GM18867 (cell line): ENCODE results near the gene OR2AJ1.
A peak's percentile ranks its signal among the peaks of the same experiment; 100 is the strongest.

ENCODE experiments used
- ATAC-seq: cut with Tn5 transposase; IDR thresholded peaks from one replicate; pipeline ENCODE4 v1.9.1; 2021; ENCODE audit warnings: mild to moderate bottlenecking, moderate library complexity; ENCODE audit not compliant: unreplicated experiment

The OR2AJ1 gene

GRCh38 chr1:247924868-247925267, at the start of gene OR2AJ1:
TSS of gene OR2AJ1 (plus strand) at chr1:247924889. CDS start at chr1:247933769, 8,880 bp downstream.
- no peak for ATAC-seq

GRCh38 chr1:247883346-247883745, 41.3 kb upstream of the OR2AJ1 start:
- ATAC-seq: no peak

GRCh38 chr1:247884797-247885413, 39.8 kb upstream of the OR2AJ1 start:
- no peak for ATAC-seq

GRCh38 chr1:247895163-247895637, 29.5 kb upstream of the OR2AJ1 start, which contains the start of gene OR2W3:
TSS of gene OR2W3 (plus strand) at chr1:247895587. CDS start at chr1:247895587, 0 bp downstream.
- ATAC-seq: no peak

GRCh38 chr1:247895976-247896375, 28.7 kb upstream of the OR2AJ1 start:
- no peak for ATAC-seq

- ATAC-seq: no peak
Measured at GRCh38 chr1:247904122-247904521, 20.6 kb upstream of the OR2AJ1 start.

GRCh38 chr1:247905181-247905580, 19.5 kb upstream of the OR2AJ1 start:
- no peak for ATAC-seq

GRCh38 chr1:247905910-247906503, 18.7 kb upstream of the OR2AJ1 start:
- no peak for ATAC-seq

- ATAC-seq: peak; percentile 55
Measured at GRCh38 chr1:247906504-247907047, 18.1 kb upstream of the OR2AJ1 start.

- no peak for ATAC-seq
Measured at GRCh38 chr1:247908766-247909165, 15.9 kb upstream of the OR2AJ1 start.

- ATAC-seq: no peak
Measured at GRCh38 chr1:247913786-247914185, 10.9 kb upstream of the OR2AJ1 start.

- no peak for ATAC-seq
Measured at GRCh38 chr1:247914941-247915662, 9.6 kb upstream of the OR2AJ1 start.

GRCh38 chr1:247919952-247920351, 4.7 kb upstream of the OR2AJ1 start, which contains the start of gene OR2T8:
TSS of gene OR2T8 (plus strand) at chr1:247920252. CDS start at chr1:247921018, 766 bp downstream.
- ATAC-seq: no peak

- no peak for ATAC-seq
Measured at GRCh38 chr1:247923941-247924340, 748 bp upstream of the OR2AJ1 start.

- no peak for ATAC-seq
Measured at GRCh38 chr1:247933989-247934388, 9.3 kb downstream of the OR2AJ1 start.

GRCh38 chr1:247935781-247936180, 11.1 kb downstream of the OR2AJ1 start:
- ATAC-seq: no peak

GRCh38 chr1:247936415-247936814, 11.7 kb downstream of the OR2AJ1 start:
- ATAC-seq: no peak

- peak; percentile 100 for ATAC-seq
Measured at GRCh38 chr1:247936965-247937734, 12.5 kb downstream of the OR2AJ1 start.

GRCh38 chr1:247942624-247943023, 17.9 kb downstream of the OR2AJ1 start:
- no peak for ATAC-seq

- no peak for ATAC-seq
Measured at GRCh38 chr1:247948558-247948957, 23.9 kb downstream of the OR2AJ1 start, which contains the start of gene OR2L8. TSS of gene OR2L8 (plus strand) at chr1:247948858. CDS start at chr1:247948858, 0 bp downstream.

- ATAC-seq: no peak
Measured at GRCh38 chr1:247953408-247953807, 28.7 kb downstream of the OR2AJ1 start.
